HepG2 (cell line): ENCODE measurements around the gene ZNF653. TPM values are rescaled to one million over a fixed set of nuclear protein-coding genes. Genes with fewer than 3 reads are reported as not detected.

Source experiments
- ARID2 ChIP-seq: sonication (generic); formaldehyde crosslinking; IDR thresholded peaks from 2 replicates; pipeline ENCODE4 v1.8.1; 2022; ENCODE audit warnings: mild to moderate bottlenecking, missing genetic modification reagents, borderline replicate concordance
- CREB1 ChIP-seq, 2 experiments: fragments of 450-650 bp in 1 of 2; IDR thresholded peaks; 2 replicates each; pipeline ENCODE4 v1.6.1; 2016 to 2017; ENCODE audit warnings: control low read depth in 1 of 2, mild to moderate bottlenecking in 1 of 2, missing compliant biosample characterization in 1 of 2, missing genetic modification characterization in 1 of 2
- GTF2F1 ChIP-seq: fragments of 150-350 bp; IDR thresholded peaks from 2 replicates; pipeline ENCODE4 v1.6.1; 2014; ENCODE audit warnings: low read length
- HNRNPUL1 ChIP-seq: fragments of 200-400 bp; formaldehyde crosslinking; IDR thresholded peaks from 2 replicates; pipeline ENCODE4 v1.6.1; 2017; ENCODE audit warnings: low read depth, mild to moderate bottlenecking, low read length, moderate library complexity
- HOXA3 ChIP-seq: sonication (generic); formaldehyde crosslinking; IDR thresholded peaks from 2 replicates; pipeline ENCODE4 v1.5.0; 2020; ENCODE audit warnings: missing genetic modification reagents
- JUND ChIP-seq: sonication (generic); formaldehyde crosslinking; IDR thresholded peaks from 2 replicates; pipeline ENCODE4 v1.8.0; 2022; ENCODE audit warnings: mild to moderate bottlenecking, missing genetic modification reagents
- MAZ ChIP-seq, 2 experiments: sonication (generic) in 1 of 2; formaldehyde crosslinking in 1 of 2; IDR thresholded peaks; 2 replicates each; pipeline versions ENCODE4 v1.5.0 to v1.6.1; 2012 to 2020; ENCODE audit warnings: low read depth in 2 of 2, mild to moderate bottlenecking in 2 of 2, borderline replicate concordance in 1 of 2, improper control_type of control experiment in 1 of 2, low read length in 1 of 2, missing genetic modification reagents in 1 of 2, moderate library complexity in 1 of 2
- NCOA1 ChIP-seq: sonication (generic); formaldehyde crosslinking; IDR thresholded peaks from 2 replicates; pipeline ENCODE4 v1.9.0; 2021; ENCODE audit warnings: missing genetic modification reagents
- NFRKB ChIP-seq: fragments of 450-650 bp; IDR thresholded peaks from 2 replicates; pipeline ENCODE4 v1.6.1; 2017
- NR2C2 ChIP-seq: sonication (generic); formaldehyde crosslinking; IDR thresholded peaks from 2 replicates; pipeline ENCODE4 v1.4.0; 2020; ENCODE audit warnings: missing genetic modification reagents, mild to moderate bottlenecking, moderate library complexity, borderline replicate concordance
- NR2F2 ChIP-seq: IDR thresholded peaks from 2 replicates; pipeline ENCODE4 v1.6.1; 2012; ENCODE audit warnings: low read depth, inconsistent platforms, borderline replicate concordance
- PAXIP1 ChIP-seq: sonication (generic); formaldehyde crosslinking; conservative IDR thresholded peaks from 2 replicates; pipeline ENCODE4 v1.4.0; 2020; ENCODE audit warnings: mild to moderate bottlenecking, missing genetic modification reagents, moderate library complexity
- PHF20 ChIP-seq: sonication (generic); formaldehyde crosslinking; IDR thresholded peaks from 2 replicates; pipeline ENCODE4 v1.5.0; 2020; ENCODE audit warnings: mild to moderate bottlenecking, missing genetic modification reagents
- RARA ChIP-seq: IDR thresholded peaks from 2 replicates; pipeline ENCODE4 v1.6.1; 2016; ENCODE audit warnings: missing genetic modification reagents, missing compliant biosample characterization
- TCF7L2 ChIP-seq: IDR thresholded peaks from 2 replicates; pipeline ENCODE4 v1.6.1; 2011; ENCODE audit warnings: mild to moderate bottlenecking, low read depth, low read length, moderate library complexity
- THAP7 ChIP-seq: sonication (generic); formaldehyde crosslinking; IDR thresholded peaks from 2 replicates; pipeline ENCODE4 v1.8.1; 2023; ENCODE audit warnings: mild to moderate bottlenecking, missing genetic modification reagents
- THRA ChIP-seq: sonication (generic); formaldehyde crosslinking; IDR thresholded peaks from 2 replicates; pipeline ENCODE4 v1.4.0; 2020; ENCODE audit warnings: missing genetic modification reagents, borderline replicate concordance
- ZNF30 ChIP-seq: sonication (generic); formaldehyde crosslinking; IDR thresholded peaks from 2 replicates; pipeline ENCODE4 v1.5.0; 2020; ENCODE audit warnings: mild to moderate bottlenecking, missing genetic modification reagents
- ZNF513 ChIP-seq: sonication (generic); formaldehyde crosslinking; conservative IDR thresholded peaks from 2 replicates; pipeline ENCODE4 v1.5.0; 2020; ENCODE audit warnings: missing genetic modification reagents
- ZNF589 ChIP-seq: sonication (generic); formaldehyde crosslinking; conservative IDR thresholded peaks from 2 replicates; pipeline ENCODE4 v1.8.0; 2022; ENCODE audit warnings: mild to moderate bottlenecking, moderate library complexity, missing genetic modification reagents
- ZNF775 ChIP-seq: sonication (generic); formaldehyde crosslinking; IDR thresholded peaks from 2 replicates; pipeline ENCODE4 v1.4.0; 2020; ENCODE audit warnings: missing genetic modification reagents, mild to moderate bottlenecking, moderate library complexity, borderline replicate concordance
- ZNF83 ChIP-seq: sonication (generic); formaldehyde crosslinking; IDR thresholded peaks from 2 replicates; pipeline ENCODE4 v1.4.0; 2020; ENCODE audit warnings: missing genetic modification reagents, mild to moderate bottlenecking, borderline replicate concordance
- ZSCAN30 ChIP-seq: sonication (generic); formaldehyde crosslinking; IDR thresholded peaks from 2 replicates; pipeline ENCODE4 v1.5.0; 2020; ENCODE audit warnings: mild to moderate bottlenecking, missing genetic modification reagents
- polyA plus RNA-seq, 8 experiments: library from polyadenylated mRNA; depleted of rRNA in 3 of 8; stranded (reverse) in 7 of 8; unstranded in 1 of 8; fragments of >200 nt; fragmentation: Illumina TruSeq in 4 of 8; extraction: Trizol in 4 of 8; gene quantifications; 2 replicates each; pipeline versions ENCODE4 v1.2.1 to v1.2.3, GENCODE V29; 2011 to 2016; ENCODE audit warnings: low read depth in 4 of 8, missing spikeins in 1 of 8, mixed read lengths in 1 of 8; ENCODE audit not compliant: insufficient read depth in 1 of 8
- total RNA-seq, 5 experiments: library from RNA; depleted of rRNA; stranded (reverse); fragments of >200 nt; fragmentation: Illumina TruSeq; extraction: Trizol; gene quantifications; 2 replicates each; pipeline ENCODE4 v1.2.3, GENCODE V29; 2016; ENCODE audit warnings: low read depth in 1 of 5

The ZNF653 gene
- total and polyA plus RNA-seq, 2 of the 13 experiments (the other 11 are each of a cell fraction or from before 2014, with no cell fraction given): 4.7 to 7.1 TPM

- TF ChIP-seq ZNF589 (CRISPR knock-in tag) (peak; percentile 80; the same call in 1 of the 2 replicates), NR2F2 (peak; percentile 27; the same call in 1 of the 2 replicates), PHF20 (peak; percentile 87), ARID2 (no peak), MAZ (IDR thresholded peaks at IDR 0.05; ENCODE audit: borderline replicate concordance, low read depth, low read length) (peak; percentile 75; the same call in 1 of the 2 replicates), MAZ (CRISPR knock-in tag; IDR thresholded peaks at IDR 0.05; ENCODE audit: low read depth) (peak; percentile 78), PAXIP1 (CRISPR knock-in tag) (peak; percentile 69), ZNF513 (no peak), JUND (CRISPR knock-in tag) (no peak), ZNF30 (CRISPR knock-in tag) (no peak), HNRNPUL1 (no peak), GTF2F1 (no peak), NCOA1 (CRISPR knock-in tag) (no peak), NR2C2 (CRISPR knock-in tag) (peak; percentile 90), ZNF775 (CRISPR knock-in tag) (no peak), ZSCAN30 (CRISPR knock-in tag) (no peak), THAP7 (CRISPR knock-in tag) (peak; percentile 100), THRA (CRISPR knock-in tag) (peak; percentile 62), HOXA3 (peak; percentile 100), RARA (CRISPR knock-in tag) (no peak), TCF7L2 (no peak), ZNF83 (CRISPR knock-in tag) (no peak), CREB1 (IDR thresholded peaks at IDR 0.05) (peak; percentile 89), CREB1 (CRISPR knock-in tag; IDR thresholded peaks at IDR 0.05) (peak; percentile 99), NFRKB (peak; percentile 89)
Observed at GRCh38 chr19:11435057-11435832, 70.4 kb downstream of the ZNF653 start, which contains the start of the genes ODAD3 and PRKCSH (continued).
